Measurements from ENCODE around the gene SOAT2.

DNA sequence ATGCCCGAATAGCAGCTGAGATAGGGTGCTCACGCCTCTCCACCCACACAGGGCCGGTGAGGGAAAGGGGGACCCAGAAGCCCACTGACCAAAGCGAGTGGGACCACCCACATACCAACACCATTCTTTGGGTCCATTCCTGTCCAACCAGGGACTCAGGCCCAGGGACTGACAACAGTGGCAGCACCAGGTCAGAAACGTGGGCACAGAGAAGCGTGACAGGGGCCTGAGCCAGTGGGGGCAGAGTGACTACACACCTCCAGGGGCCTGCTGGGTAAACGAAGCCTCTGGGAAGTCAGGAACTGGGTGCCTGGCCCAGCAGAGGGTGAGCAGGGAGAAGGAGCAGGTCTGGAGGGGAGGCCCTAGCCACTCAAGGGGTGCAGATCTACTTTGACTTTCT, 37.8 kb upstream of the SOAT2 start:
- TF ChIP-seq POLR2A (IDR thresholded peaks at IDR 0.05) (no peak), EP300 (IDR thresholded peaks at IDR 0.05) (no peak)
- TF ChIP-seq, protein P1, sequence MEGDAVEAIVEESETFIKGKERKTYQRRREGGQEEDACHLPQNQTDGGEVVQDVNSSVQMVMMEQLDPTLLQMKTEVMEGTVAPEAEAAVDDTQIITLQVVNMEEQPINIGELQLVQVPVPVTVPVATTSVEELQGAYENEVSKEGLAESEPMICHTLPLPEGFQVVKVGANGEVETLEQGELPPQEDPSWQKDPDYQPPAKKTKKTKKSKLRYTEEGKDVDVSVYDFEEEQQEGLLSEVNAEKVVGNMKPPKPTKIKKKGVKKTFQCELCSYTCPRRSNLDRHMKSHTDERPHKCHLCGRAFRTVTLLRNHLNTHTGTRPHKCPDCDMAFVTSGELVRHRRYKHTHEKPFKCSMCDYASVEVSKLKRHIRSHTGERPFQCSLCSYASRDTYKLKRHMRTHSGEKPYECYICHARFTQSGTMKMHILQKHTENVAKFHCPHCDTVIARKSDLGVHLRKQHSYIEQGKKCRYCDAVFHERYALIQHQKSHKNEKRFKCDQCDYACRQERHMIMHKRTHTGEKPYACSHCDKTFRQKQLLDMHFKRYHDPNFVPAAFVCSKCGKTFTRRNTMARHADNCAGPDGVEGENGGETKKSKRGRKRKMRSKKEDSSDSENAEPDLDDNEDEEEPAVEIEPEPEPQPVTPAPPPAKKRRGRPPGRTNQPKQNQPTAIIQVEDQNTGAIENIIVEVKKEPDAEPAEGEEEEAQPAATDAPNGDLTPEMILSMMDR (IDR thresholded peaks at IDR 0.05), result no peak

Measured in gastroesophageal sphincter (tissue), 3 donors.